Stimulated activated CD8-positive, alpha-beta memory T cell treated with anti-CD3 and anti-CD28 coated beads, Interleukin-12 subunit alpha, Interleukin-12 subunit beta, amount 100 ng/mL, for 1 hour (primary cell): ENCODE data around the gene UNC5B.

ENCODE experiments used
- DNase-seq: peaks from one replicate; pipeline ENCODE4 v3.0.0-alpha.2; 2020; ENCODE audit warnings: low read depth

Gene UNC5B

DNA sequence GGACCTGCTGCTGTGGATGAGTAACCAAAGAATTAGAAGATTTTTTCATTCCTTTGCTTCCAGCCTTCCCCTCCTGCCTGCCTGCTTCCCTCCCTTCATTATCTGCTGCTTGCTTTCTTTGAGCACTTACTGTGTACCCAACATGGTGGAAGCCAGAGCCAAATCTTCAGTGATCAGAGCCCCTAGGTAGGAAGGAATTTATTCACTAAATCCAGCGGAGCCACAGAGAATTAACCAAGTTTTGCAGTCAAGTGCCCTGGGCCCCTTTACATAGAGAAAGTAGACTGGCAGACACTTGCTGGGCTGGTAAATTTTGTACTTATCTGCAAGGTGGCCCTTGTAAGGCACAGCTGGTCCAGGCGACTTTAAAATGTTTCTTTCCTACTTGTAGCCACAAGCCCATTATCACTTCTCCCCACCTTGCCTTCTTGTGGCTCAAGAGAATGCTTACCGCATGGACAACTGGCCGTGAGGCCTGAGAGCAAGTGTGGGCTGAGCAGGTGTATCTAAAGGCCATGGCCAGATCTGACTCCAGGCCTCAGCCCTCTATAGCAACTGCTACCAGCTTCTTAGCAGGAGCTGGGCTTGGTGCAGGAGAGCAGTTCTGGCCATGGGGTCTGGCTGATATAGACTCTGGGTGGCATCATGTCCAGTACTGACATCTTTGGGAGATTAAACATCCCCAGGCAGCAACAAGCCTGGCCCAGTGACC, 11.1 kb downstream of the UNC5B start:
- DNase-seq = no peak

DNA sequence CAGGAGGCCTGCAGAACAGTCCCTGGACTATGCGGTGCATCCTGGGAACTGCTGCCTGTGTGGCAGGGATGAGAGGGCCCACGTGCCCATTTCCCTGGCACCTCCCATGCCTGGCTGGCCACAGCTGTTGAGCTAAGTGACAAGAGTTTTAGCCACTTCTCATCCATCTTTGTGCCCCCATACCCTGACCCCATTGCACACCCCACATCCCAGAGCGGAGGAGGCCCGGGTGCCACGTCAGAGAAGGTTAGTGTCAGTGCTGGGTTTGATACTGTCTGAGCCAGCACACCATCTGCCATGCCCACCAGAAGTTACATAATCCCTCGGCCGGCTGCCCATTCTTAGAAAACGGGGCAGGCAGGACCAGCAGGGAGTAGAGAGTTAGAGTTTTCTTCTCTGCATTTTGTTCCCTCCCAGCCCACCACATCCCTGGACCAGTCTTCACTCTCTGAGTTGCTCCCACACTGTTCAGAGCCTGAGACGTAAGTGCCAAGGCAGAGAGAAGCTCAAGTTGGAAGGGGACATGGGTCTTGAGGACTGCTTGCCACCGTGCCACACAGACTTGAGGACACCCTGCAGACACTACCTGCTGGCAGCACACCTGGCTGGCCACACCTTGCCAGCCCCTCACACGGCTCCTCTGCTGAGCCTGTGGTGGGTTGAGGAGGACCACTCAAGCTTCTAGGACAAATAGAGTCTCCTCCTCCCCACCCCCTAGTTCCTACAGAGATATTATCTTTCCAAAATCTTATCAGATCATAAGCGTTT, 13.1 kb downstream of the UNC5B start:
- no peak for DNase-seq

DNA sequence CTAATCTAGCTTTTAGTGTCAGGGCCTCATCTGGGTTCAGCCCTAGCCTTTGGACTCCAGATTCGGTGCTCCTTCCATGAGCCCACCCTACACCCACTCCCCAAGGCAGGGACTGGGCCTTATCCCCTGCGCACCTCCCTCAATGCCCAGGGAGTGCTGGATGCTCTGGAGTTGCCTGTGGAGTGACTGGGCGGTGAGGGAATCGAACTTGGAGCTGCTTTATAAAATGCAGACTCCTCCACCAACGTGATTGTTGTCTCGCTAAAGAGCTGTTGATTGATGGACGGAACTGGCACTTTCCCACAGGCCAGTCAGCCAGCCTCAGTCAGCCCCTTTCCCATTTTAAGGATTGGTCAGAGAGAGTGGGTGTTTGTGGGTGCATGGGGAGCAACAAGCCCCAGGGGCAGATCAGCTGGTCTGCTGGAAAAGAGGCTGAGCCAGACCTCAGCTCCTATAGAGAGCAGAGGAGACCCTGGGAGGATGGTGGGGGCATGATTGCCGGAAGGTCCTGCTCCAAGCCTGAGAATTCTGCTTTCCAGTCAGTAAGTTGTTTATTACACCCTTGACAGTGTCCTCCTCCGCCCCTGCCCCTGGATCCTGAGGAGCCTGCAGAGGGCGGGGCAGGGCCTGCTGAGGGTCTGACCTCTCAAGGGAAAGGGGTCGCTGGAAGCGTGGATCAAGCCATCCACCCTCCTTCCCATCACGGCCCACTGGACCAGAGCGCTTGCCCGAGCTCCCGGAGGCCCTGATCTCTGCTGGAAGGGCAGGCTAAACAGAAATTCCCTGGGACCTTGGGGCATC, 16.7 kb downstream of the UNC5B start:
- no peak for DNase-seq

DNA sequence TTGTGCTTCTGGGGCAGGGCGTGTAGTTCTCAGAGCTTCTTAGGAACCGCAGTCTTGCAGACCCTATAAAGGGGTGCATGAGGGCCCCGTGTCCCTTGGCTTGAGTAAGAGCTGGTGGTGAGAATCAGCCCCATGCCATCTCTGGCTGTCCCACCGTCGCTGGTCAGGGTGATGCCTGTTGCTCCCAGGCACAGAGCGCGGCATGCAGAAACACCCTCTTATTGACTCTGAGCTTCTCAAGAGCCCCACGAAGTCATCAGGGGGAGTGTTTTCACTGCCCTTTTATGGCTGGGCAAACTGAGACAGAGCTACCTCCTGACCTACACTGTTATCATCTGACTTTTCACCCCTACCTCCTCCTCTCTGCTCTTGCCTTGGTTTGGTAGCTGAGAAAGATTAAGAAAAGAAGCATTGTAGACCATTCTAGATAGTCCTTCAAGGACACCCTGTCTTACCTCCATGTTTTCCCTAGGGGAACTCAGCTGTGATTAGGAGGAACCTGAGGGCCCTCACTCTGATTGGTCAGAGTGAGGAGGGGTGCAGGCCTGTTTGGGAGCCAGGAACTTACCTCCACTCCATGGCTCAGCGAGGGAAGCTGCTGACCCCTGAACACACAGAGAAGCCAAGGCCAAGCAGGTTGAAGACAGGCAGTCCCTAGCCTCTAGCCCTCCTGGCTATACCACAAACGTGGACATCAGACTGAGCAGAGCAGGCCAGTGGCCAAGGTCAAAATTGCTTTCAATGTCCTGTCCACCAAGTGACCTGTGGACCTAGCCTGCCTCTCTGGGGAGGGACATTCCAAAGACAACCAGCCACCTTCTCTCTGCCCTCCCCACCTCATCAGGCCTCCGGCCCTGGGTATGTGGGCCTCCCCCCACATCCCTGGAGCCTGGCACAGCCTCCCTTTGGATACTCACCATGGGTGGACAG, 17.6 kb downstream of the UNC5B start:
- DNase-seq = no peak

DNA sequence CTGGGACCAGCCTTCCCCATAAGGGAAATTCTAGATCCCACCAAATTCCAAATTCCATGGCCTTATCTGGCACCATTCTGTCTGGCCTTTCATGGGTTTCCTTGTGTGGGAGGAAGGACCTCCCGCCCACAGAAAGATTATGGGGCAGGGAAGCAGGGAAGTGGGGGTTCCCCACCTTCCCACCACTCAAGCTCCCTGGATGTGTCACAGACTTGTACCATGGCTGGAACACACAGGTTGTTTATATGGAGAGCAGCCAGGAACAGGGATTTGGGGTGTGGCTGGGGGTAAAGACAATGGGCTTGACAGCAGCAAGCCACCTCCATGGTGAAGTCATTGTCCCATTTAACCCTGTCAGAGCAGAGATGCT, 18.3 kb downstream of the UNC5B start:
- no peak for DNase-seq

DNA sequence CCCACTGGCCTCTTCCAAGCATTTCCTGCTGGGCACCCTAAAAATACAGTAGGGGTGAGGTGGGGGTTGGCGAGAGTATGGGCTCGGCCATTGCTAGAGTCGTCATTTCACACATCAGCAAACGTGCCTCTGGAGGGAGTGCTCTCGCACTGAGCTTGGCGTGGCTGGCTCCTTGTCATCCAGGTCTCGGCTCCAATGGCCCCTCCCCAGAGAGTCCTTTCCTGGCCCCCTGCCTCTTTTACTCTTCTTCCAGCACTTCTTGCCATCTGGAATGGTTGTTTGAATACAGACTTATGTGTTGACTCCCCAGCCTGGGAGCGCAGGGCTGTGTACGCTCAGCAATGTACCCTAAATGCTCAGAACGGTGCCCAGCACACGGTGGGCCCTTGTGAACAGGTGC, 18.8 kb downstream of the UNC5B start:
- no peak for DNase-seq

DNA sequence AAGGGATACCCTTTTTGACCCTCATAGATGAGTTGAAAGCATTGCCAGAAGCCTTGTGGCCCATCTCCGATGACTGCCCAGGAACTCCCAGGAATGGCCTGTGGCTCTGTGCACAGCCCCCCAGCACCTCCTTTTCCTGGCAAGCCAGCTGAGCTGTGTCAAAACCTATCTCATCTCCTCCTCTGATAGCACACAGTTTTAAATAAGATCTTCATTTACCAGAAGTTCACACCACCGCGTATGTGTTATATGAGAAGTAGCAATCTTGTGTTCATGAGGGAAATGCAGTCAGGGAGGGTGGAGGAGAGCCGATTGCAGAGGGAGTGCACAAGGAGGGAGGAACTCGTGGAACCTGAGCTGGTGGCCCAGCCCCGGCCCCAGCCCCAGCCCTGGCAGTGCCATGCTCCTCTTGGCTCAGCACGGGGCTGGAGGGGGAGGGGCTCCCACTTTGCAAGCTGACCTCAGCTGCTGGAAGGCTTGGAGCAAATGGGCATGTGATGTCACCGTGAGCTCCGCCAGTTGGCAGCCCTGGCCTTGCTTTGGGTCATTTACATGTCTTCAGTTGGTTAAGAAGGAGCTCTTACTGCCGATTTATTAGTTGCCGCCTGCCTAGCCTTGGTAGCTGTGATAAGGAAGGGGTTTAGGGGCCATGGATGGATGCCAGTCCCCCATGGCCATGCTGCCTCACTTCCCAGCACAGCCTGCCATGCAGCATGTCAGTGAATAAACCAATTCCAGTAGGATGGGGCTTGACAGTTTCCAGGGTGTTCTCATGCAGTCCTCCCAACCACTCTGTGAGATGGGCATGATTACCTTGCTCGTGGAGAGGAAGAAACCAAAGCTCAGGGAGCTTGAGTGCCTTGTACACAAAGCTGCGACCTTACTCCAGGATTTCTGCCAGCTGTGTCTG, 20.0 kb downstream of the UNC5B start:
- DNase-seq = no peak

DNA sequence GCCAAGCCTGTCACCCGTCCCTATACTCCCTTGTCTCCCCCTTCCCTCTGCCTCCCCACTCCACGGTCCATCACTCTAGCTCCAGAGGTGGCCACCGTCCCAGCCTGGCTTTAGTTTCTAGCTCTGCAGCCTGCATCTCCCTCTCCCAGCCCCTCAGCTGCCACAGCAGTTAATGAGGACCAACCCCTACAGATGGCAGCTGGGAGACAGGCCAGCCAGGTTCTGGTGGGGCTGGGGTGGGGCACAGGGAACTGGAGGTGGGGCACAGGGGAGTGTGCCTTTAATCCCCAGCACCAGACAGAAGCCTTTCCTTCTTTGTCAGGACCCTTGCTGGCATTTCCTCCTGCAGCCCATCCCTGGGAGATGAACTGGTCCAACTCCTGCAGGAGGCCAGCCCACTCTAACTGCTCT, 21.1 kb downstream of the UNC5B start:
- no peak for DNase-seq

DNA sequence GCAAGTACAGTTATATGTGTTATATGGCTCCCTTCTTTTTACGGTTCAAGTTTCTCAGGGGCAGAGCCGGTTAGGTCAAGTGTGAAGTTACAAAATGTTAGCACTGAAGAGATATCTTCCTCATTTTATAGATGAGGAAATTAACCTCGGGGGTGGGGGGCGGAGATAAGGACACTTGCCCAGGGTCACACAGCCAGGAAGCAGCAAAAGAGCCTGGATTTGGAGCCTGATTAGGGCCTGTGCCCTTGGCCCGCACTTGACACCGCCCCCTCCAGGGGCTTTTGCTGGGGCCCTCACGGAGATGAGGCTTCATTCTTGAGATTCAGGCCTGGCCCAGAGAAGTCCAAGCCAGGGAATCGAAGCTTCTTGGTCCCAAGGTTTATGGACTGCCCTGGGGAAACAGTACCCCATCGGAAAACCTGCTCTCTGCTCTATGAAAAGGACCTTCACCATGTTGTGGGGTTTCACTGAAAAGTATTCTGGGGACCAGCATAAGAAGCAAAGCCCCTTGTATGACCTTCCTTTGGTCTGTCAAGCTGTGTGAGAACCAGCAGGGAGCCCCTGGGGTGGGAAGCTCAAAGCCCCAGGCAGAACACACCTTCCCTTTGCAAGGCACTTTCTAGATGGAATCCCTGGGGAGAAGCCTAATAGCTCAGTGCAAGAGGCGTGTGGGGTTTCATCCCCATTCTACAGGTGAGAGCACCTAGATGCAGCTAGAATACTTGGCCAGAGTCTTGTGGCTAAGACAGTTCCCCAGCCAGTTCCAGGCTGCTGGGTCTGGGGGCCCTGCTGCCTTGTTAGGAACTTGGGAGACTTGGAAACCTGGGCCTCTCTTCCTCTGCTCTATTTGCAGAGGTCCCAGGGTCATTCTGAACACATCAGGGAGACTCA, 21.9 kb downstream of the UNC5B start:
- no peak for DNase-seq

DNA sequence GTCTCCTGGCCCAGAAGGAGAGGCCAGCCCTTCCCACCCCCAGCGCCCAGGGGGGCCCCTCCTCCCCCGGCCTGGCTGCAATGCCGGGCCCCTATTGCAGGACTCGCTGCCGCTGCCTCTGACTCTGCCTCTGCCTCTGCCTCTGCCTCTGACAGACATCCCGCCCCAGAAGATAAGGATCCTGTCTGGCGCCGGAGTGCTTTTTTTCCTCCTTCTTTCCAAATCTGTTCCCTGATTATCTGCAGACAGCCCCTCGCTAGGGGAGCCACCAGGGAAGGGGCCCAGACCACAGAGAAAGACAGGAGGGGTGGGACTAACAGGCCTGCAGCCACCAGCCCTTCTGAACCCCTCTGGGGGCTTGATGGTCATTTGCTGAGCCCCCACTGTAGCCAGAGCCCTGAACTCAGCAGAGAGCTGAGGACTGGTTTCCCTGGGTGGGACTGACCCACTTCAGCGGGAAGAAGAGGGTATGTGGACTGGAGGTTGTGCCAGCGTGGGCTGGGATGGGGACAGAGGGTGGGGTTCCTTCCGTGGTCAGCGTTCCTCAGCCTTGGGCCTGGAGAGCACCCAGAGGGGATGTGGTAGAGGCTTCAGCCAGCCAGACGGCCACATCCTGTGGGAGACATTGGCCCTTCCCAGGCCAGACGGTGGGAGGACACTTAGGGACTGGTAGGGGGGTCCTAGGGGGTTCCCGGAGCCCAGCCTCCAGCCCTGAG, 22.8 kb downstream of the UNC5B start:
- DNase-seq = no peak

DNA sequence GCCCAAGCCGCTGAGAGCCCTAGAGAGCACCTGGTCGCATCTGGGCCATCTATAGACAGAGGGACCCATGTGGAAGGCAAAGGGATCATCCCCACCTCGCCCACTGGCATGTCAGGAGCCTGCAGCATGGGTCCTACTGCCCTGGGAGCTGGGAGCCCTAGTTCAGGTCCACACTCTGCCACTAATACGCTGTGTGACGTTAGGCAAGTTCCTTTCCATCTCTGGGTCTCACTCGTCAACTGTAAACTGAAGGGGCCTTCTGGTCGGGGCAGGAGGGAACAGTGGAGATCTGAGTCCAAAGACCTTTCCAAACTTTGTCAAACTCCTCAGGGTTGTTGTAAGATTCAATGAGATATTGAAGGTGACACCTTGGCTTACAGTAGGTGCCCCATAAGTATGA, 23.4 kb downstream of the UNC5B start:
- no peak for DNase-seq

DNA sequence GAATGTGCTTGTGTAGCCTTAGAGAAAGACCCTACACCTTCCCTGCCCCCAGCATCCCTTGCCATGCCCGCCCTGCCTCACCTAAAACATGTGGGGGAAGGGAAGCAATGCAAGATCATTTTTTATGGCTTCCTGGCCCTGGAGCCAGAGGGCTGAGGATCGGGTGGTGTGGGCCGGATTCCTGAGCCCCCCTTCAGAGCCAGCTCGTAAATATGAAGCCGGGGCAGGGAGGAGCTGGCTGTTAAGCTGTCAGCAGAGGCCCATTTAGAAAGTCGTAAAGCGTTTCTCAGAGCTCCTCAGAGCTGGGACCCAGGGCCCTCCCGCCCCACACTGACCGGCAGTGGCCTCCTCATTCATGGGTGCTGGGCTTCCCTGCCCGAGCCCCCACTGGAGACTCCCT, 23.9 kb downstream of the UNC5B start:
- no peak for DNase-seq

DNA sequence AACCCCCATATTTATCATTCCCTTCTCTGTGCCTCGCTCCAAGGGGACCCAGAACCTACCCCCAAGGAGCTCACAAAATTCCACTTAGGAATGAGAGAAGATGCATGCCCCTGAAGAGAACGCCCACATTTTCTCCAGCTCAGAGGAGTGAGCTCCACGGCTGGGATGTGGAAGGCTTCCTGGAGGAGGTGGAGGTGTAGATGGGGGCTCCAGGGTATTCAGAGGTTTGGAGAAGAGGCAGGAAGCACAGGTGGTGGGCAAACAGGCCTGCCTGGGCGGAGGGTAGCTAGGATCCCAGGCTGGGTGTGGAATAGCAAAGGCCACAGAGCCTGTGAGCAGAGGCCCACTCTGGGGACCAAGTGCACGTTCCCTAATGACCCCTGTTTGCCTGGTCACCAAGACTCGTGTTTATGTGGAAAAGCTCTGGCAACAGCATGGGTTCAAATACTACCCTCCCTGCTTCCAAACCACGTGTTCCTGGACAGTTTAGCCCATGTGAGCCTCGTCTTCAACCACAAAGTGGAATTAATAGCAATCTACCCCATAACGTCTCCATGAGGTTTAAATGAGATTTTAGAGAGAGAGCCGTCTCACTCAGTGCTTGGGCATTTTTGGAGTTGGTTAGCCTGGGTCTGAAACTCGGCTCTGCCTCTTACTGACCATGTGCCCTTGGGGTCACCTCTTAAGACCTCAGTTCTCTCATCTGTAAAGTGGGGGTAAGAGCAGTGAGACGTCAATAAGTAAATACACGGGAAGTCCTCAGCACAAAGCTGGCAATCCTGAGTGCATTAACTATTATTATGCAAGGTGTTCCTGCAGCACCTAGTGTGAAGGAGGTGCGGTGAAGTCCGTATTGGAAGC, 24.7 kb downstream of the UNC5B start:
- DNase-seq = no peak

DNA sequence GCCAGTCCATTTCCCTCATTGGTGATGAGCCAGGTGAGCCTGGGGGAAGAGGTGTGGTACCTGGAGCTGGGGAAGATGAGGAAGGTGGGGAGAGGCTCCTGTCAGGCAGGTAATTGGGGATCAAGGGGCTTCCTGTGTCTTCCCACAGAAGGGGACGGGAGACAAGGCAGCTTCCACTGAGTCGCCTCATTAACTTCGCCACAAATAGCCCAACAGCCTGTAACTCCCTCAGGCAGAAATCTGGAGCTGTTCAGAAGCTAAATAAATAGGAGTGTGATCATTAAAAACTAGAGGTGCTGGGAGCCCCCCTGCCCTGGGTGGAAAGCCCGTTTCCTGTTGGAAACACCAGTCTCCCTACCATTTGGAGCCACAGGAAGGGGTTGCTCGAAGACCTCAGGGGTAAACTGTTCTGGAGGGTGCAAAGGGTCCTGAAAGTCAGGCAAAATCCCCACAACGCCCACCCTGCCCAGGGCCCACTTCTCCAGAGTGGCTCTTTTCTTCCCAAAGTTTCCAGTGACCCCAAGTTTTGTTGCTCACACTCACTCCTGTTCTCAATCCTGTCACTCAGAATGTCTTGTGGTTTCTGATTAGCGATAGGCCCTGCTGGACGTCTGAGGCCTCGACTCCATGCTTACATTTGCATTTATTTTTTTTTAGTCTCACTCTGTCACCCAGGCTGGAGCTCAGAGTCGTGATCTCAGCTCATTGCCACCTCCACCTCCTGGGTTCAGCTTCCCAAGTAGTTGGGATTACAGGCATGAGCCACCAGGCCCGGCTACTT, 25.7 kb downstream of the UNC5B start:
- no peak for DNase-seq

DNA sequence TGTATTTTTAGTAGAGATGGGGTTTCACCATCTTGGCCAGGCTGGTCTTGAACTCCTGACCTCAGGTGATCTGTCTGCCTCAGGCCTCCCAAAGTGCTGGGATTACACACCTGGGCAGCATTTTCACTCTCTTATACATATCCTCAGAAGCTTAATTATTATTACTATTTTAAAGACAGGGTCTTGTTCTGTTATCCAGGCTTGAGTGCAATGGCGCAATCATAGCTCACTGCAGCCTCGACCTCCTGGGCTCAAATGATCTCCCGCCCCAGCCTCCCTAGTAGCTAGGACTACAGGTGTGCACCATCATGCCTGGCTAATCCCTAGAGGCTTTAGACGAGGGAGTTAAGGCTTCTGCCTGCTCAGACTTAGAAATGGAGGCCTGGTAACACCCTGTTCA, 26.3 kb downstream of the UNC5B start:
- DNase-seq = no peak

DNA sequence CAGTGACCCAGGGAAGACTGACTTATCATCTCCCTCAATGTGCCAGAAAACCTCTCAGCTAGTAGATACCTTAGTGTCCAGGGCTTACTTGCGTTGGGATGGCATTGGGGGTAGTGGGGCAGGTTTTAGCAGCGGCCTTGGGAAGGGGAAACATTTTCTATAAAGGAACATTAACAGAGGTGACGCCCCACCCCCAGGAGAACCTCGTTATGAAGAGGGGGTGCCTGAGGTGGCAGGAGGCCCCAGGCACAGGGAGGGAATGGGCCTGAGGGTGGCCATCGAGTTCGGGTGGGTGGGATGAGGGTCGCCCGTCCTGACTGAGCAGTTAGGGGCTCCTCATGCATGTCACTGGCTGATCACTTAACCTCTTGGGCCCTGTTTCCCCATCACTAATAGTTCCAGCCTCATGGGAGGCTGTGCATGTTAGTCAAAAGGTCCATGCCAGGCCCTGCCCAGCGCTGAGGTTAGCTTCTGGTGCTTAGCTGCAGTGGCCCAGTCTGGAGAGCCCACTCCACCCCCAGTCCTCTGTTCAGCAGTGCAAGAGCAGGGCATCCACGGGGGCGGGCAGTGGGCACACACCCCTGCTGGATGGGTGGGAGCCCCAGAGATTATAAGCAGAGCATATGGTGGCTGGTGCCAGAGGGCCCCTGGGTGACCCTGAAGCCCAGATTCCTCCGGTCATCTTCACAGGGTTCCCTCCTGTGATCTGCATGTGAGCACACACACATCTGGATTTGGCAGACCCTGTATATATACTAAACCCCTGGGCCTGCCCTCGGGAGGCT, 27.0 kb downstream of the UNC5B start:
- no peak for DNase-seq
